ENCODE results near the gene PIEZO2. TPM values are rescaled to one million over a fixed set of nuclear protein-coding genes. Genes with fewer than 3 reads are reported as not detected.

The PIEZO2 gene
- polyA plus RNA-seq, 1 experiment: 2.8 TPM

GRCh38 chr18:11154368-11154989 is 5.1 kb upstream of the PIEZO2 start:
- H3K27ac ChIP-seq (ENCODE audit: low read depth, low read length): no peak overlapping the region
- ChIA-PET CTCF (interaction anchor here (0.5 to 9.7 kb wide), 52 partner anchors 8 to 1114 kb away, joined by 3 to 185 read pairs (median 4); no protein-coding TSS in a partner anchor), POLR2A (interaction anchor here (0.5 kb wide), 1 partner anchor 112 kb away, joined by 3 read pairs; no protein-coding TSS in a partner anchor)
- no peak overlapping the region for H3K4me3 ChIP-seq (ENCODE audit: low read depth, low read length)
- peak; percentile 16 for DNase-seq (ENCODE audit: low read depth, low spot score)
- peaks cover 26% of the 10 kb centered on the region for H3K27me3 ChIP-seq (ENCODE audit: control insufficient read depth, insufficient read depth, low read length)
- TF ChIP-seq CTCF (IDR thresholded peaks at IDR 0.05; ENCODE audit: low read depth, low read length): peak; percentile 65
- no peaks in the 10 kb centered on the region for H3K9me3 ChIP-seq (ENCODE audit: control insufficient read depth, insufficient read depth, low read length)

GRCh38 chr18:11153097-11153496 is 3.7 kb upstream of the PIEZO2 start:
- no peak for TF ChIP-seq CTCF (IDR thresholded peaks at IDR 0.05; ENCODE audit: low read depth, low read length)
- ChIA-PET POLR2A (no interaction called here), CTCF (interaction anchor here (1.4 to 9.7 kb wide), 8 partner anchors 10 to 592 kb away, joined by 4 to 185 read pairs (median 20); no protein-coding TSS in a partner anchor)
- peaks cover 3% of the 10 kb centered on the region; the same call in 1 of the 2 replicates for H3K9me3 ChIP-seq (ENCODE audit: control insufficient read depth, insufficient read depth, low read length)
- no peak for DNase-seq (ENCODE audit: low read depth, low spot score)
- peaks cover 34% of the 10 kb centered on the region for H3K27me3 ChIP-seq (ENCODE audit: control insufficient read depth, insufficient read depth, low read length)
- H3K27ac ChIP-seq (ENCODE audit: low read depth, low read length): no peak overlapping the region
- H3K4me3 ChIP-seq (ENCODE audit: low read depth, low read length): no peak overlapping the region

GRCh38 chr18:11150271-11150615 is 874 bp upstream of the PIEZO2 start:
- no peak for DNase-seq (ENCODE audit: low read depth, low spot score)
- Histone ChIP-seq H3K27ac (ENCODE audit: low read depth, low read length) (no peak overlapping the region), H3K9me3 (ENCODE audit: control insufficient read depth, insufficient read depth, low read length) (peaks cover 3% of the 10 kb centered on the region; the same call in 1 of the 2 replicates), H3K4me3 (ENCODE audit: low read depth, low read length) (no peak overlapping the region), H3K27me3 (ENCODE audit: control insufficient read depth, insufficient read depth, low read length) (peaks cover 57% of the 10 kb centered on the region)
- TF ChIP-seq CTCF (IDR thresholded peaks at IDR 0.05; ENCODE audit: low read depth, low read length): no peak
- CTCF ChIA-PET: interaction anchor here (1.6 to 9.7 kb wide), 2 partner anchors 298 to 590 kb away, joined by 5 to 185 read pairs; no protein-coding TSS in a partner anchor
- POLR2A ChIA-PET: no interaction called here

- ChIA-PET POLR2A (no interaction called here), CTCF (no interaction called here)
- peak overlapping the region; percentile 46 for H3K4me3 ChIP-seq (ENCODE audit: low read depth, low read length)
- no peak overlapping the region for H3K27ac ChIP-seq (ENCODE audit: low read depth, low read length)
- no peak for TF ChIP-seq CTCF (IDR thresholded peaks at IDR 0.05; ENCODE audit: low read depth, low read length)
- peaks cover 57% of the 10 kb centered on the region for H3K27me3 ChIP-seq (ENCODE audit: control insufficient read depth, insufficient read depth, low read length)
- DNase-seq (ENCODE audit: low read depth, low spot score): no peak
- H3K9me3 ChIP-seq (ENCODE audit: control insufficient read depth, insufficient read depth, low read length): peaks cover 3% of the 10 kb centered on the region; the same call in 1 of the 2 replicates
These were observed 509 bp downstream of the PIEZO2 start for GRCh38 chr18:11148680-11149440.
